K562 (cell line): ENCODE data around the gene SIGLEC5. TPM values are rescaled to one million over a fixed set of nuclear protein-coding genes. Genes with fewer than 3 reads are reported as not detected.

Experiments used
- ARID1B ChIP-seq: fragments of 450-650 bp; IDR thresholded peaks from 2 replicates; pipeline ENCODE4 v1.6.1; 2016; ENCODE audit warnings: antibody characterized with exemption, mild to moderate bottlenecking, inconsistent platforms
- ATF4 ChIP-seq: fragments of 450-650 bp; formaldehyde crosslinking; IDR thresholded peaks from 2 replicates; pipeline ENCODE4 v1.4.0; 2022; ENCODE audit warnings: mild to moderate bottlenecking, moderate library complexity
- BACH1 ChIP-seq: fragments of 200-800 bp; sonication (Bioruptor generic); IDR thresholded peaks from 2 replicates; pipeline ENCODE4 v1.6.1; 2016; ENCODE audit warnings: missing genetic modification characterization, missing compliant biosample characterization
- CAMTA2 ChIP-seq: fragments of 250-450 bp; sonication (Bioruptor Pico); conservative IDR thresholded peaks from 2 replicates; pipeline ENCODE4 v1.5.1; 2022
- CGGBP1 ChIP-seq: fragments of 250-450 bp; sonication (Bioruptor Pico); IDR thresholded peaks from 2 replicates; pipeline ENCODE4 v1.9.0; 2021; ENCODE audit warnings: mild to moderate bottlenecking
- CHCHD3 ChIP-seq: fragments of 250-450 bp; sonication (Bioruptor Pico); IDR thresholded peaks from 2 replicates; pipeline ENCODE4 v2.1.2; 2022; ENCODE audit warnings: mild to moderate bottlenecking
- ELF1 ChIP-seq: fragments of 200-800 bp; sonication (Bioruptor generic); IDR thresholded peaks from 2 replicates; pipeline ENCODE4 v1.6.1; 2016; ENCODE audit warnings: missing genetic modification characterization, missing compliant biosample characterization
- EP300 ChIP-seq: IDR thresholded peaks from 2 replicates; pipeline ENCODE4 v1.6.1; 2012; ENCODE audit warnings: low read length, improper control_type of control experiment
- HOMEZ ChIP-seq: fragments of 250-450 bp; sonication (Bioruptor Pico); IDR thresholded peaks from 2 replicates; pipeline ENCODE4 v1.4.0; 2020; ENCODE audit warnings: mild to moderate bottlenecking, moderate library complexity
- KAT2B ChIP-seq: IDR thresholded peaks from one replicate; pipeline ENCODE4 v1.6.1; 2012; ENCODE audit warnings: low read depth, mild to moderate bottlenecking, control low read depth, inconsistent platforms, low read length, moderate library complexity
- KAT7 ChIP-seq: sonication (generic); formaldehyde crosslinking; IDR thresholded peaks from 2 replicates; pipeline ENCODE4 v1.8.0; 2022; ENCODE audit warnings: missing genetic modification reagents, mild to moderate bottlenecking, borderline replicate concordance
- L3MBTL2 ChIP-seq: fragments of 450-650 bp; IDR thresholded peaks from 2 replicates; pipeline ENCODE4 v1.6.1; 2016; ENCODE audit warnings: mild to moderate bottlenecking, moderate library complexity
- MYBL2 ChIP-seq, 2 experiments: fragments of 450-650 bp in 1 of 2; sonication (generic) in 1 of 2; formaldehyde crosslinking in 1 of 2; IDR thresholded peaks; 2 replicates each; pipeline versions ENCODE4 v1.6.1 to v1.8.1; 2017 to 2022; ENCODE audit warnings: borderline replicate concordance in 1 of 2, inconsistent platforms in 1 of 2, low read depth in 1 of 2, mild to moderate bottlenecking in 1 of 2, missing genetic modification reagents in 1 of 2, moderate library complexity in 1 of 2
- NFATC3 ChIP-seq: fragments of 450-650 bp; IDR thresholded peaks from 2 replicates; pipeline ENCODE4 v1.6.1; 2017; ENCODE audit warnings: mild to moderate bottlenecking
- NFE2 ChIP-seq: IDR thresholded peaks from 2 replicates; pipeline ENCODE4 v1.6.1; 2014; ENCODE audit warnings: antibody characterized with exemption, low read depth
- POLR2AphosphoS2 ChIP-seq: IDR thresholded peaks from 2 replicates; pipeline ENCODE4 v1.6.1; 2012; ENCODE audit warnings: low read length, improper control_type of control experiment
- RBM25 ChIP-seq: fragments of 200-400 bp; formaldehyde crosslinking; IDR thresholded peaks from 2 replicates; pipeline ENCODE4 v1.6.1; 2018; ENCODE audit warnings: low read length, low read depth, moderate library complexity; ENCODE audit not compliant: severe bottlenecking
- SPI1 ChIP-seq: IDR thresholded peaks from 2 replicates; pipeline ENCODE4 v1.6.1; 2011; ENCODE audit warnings: low read depth, low read length, control low read depth, borderline replicate concordance
- SRSF1 ChIP-seq: fragments of 200-400 bp; formaldehyde crosslinking; IDR thresholded peaks from 2 replicates; pipeline ENCODE4 v1.6.1; 2017; ENCODE audit warnings: mild to moderate bottlenecking, low read depth, low read length, moderate library complexity
- TFAP4 ChIP-seq: sonication (generic); formaldehyde crosslinking; IDR thresholded peaks from 2 replicates; pipeline ENCODE4 v1.8.0; 2022; ENCODE audit warnings: missing genetic modification reagents, mild to moderate bottlenecking, moderate library complexity, borderline replicate concordance
- USF2 ChIP-seq: sonication (generic); formaldehyde crosslinking; IDR thresholded peaks from 2 replicates; pipeline ENCODE4 v1.5.0; 2020; ENCODE audit warnings: missing genetic modification reagents
- ZNF311 ChIP-seq: fragments of 250-450 bp; sonication (Bioruptor Pico); IDR thresholded peaks from 2 replicates; pipeline ENCODE4 v1.4.0; 2020; ENCODE audit warnings: mild to moderate bottlenecking, moderate library complexity
- ZNF436 ChIP-seq: fragments of 250-450, 450-650 bp; sonication (Bioruptor Pico); formaldehyde crosslinking; IDR thresholded peaks from 2 replicates; pipeline ENCODE4 v1.7.0; 2020; ENCODE audit warnings: mild to moderate bottlenecking
- ZNF644 ChIP-seq: fragments of 200-800 bp; sonication (Bioruptor generic); IDR thresholded peaks from 2 replicates; pipeline ENCODE4 v1.6.1; 2016; ENCODE audit warnings: low read depth, missing genetic modification characterization, missing compliant biosample characterization
- polyA plus RNA-seq, 8 experiments: library from polyadenylated mRNA; depleted of rRNA in 4 of 8; stranded (reverse) in 5 of 8; unstranded in 3 of 8; fragments of >200 nt; fragmentation: Nextera tagmentation in 2 of 8; fragmentation: Illumina TruSeq in 1 of 8; extraction: Ambion mirVana in 2 of 8; extraction: Trizol in 1 of 8; gene quantifications; 2 replicates each; pipeline versions ENCODE4 v1.2.1 to v1.2.3, GENCODE V29; 2011 to 2014; ENCODE audit warnings: inconsistent platforms in 1 of 8, missing spikeins in 1 of 8
- total RNA-seq, 7 experiments: library from RNA; depleted of rRNA in 6 of 7; stranded (reverse); fragments of >200 nt in 6 of 7; fragmentation: Illumina TruSeq in 2 of 7; extraction: Trizol in 2 of 7; gene quantifications; 2 replicates each; pipeline versions ENCODE4 v1.2.1 to v1.2.3, GENCODE V29; 2011 to 2021; ENCODE audit warnings: low replicate concordance in 1 of 7

SIGLEC5 gene
- total and polyA plus RNA-seq, 9 of the 15 experiments (the other 6 are each of a cell fraction or from before 2014, with no cell fraction given) = 0.14 TPM; not detected in 8

- TF ChIP-seq NFATC3 = no peak
- no peak for TF ChIP-seq USF2
- TF ChIP-seq BACH1 (tag) = peak; percentile 81
- TF ChIP-seq SRSF1 = no peak
- TF ChIP-seq ARID1B = no peak
- TF ChIP-seq ATF4 (CRISPR knock-in tag) = no peak
- TF ChIP-seq POLR2AphosphoS2 = no peak
- peak; percentile 55; the same call in 1 of the 2 replicates for TF ChIP-seq TFAP4 (CRISPR knock-in tag)
- TF ChIP-seq ELF1 (tag) = peak; percentile 94
- peak; percentile 43; the same call in 1 of the 2 replicates for TF ChIP-seq EP300
- no peak for TF ChIP-seq CGGBP1 (CRISPR knock-in tag)
- peak; percentile 90; the same call in 1 of the 2 replicates for TF ChIP-seq ZNF644
- no peak for TF ChIP-seq CAMTA2 (CRISPR knock-in tag)
- TF ChIP-seq KAT7 = no peak
- no peak for TF ChIP-seq CHCHD3 (CRISPR knock-in tag)
- TF ChIP-seq ZNF436 (CRISPR knock-in tag) = no peak
- no peak for TF ChIP-seq RBM25
- TF ChIP-seq ZNF311 (CRISPR knock-in tag) = no peak
- peak; percentile 42; the same call in 1 of the 2 replicates for TF ChIP-seq L3MBTL2
- no peak for TF ChIP-seq HOMEZ (CRISPR knock-in tag)
- TF ChIP-seq KAT2B = no peak
- TF ChIP-seq SPI1 = peak; percentile 46; the same call in 1 of the 2 replicates
- peak; percentile 81 for TF ChIP-seq MYBL2 (IDR thresholded peaks at IDR 0.05; ENCODE audit: low read depth)
- TF ChIP-seq MYBL2 (CRISPR knock-in tag; IDR thresholded peaks at IDR 0.05; ENCODE audit: borderline replicate concordance) = no peak
- TF ChIP-seq NFE2 = no peak
These were observed 59.1 kb downstream of the SIGLEC5 start, which contains the start of gene ZNF175 (continued) for GRCh38 chr19:51570962-51571575.
